GM19372 (cell line): Measurements from ENCODE around the gene GPA33.

Experiments used
- ATAC-seq: cut with Tn5 transposase; IDR thresholded peaks from one replicate; pipeline ENCODE4 v1.9.1; 2021; ENCODE audit warnings: mild to moderate bottlenecking, low read depth, moderate library complexity; ENCODE audit not compliant: unreplicated experiment

The GPA33 gene, protein sequence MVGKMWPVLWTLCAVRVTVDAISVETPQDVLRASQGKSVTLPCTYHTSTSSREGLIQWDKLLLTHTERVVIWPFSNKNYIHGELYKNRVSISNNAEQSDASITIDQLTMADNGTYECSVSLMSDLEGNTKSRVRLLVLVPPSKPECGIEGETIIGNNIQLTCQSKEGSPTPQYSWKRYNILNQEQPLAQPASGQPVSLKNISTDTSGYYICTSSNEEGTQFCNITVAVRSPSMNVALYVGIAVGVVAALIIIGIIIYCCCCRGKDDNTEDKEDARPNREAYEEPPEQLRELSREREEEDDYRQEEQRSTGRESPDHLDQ

DNA sequence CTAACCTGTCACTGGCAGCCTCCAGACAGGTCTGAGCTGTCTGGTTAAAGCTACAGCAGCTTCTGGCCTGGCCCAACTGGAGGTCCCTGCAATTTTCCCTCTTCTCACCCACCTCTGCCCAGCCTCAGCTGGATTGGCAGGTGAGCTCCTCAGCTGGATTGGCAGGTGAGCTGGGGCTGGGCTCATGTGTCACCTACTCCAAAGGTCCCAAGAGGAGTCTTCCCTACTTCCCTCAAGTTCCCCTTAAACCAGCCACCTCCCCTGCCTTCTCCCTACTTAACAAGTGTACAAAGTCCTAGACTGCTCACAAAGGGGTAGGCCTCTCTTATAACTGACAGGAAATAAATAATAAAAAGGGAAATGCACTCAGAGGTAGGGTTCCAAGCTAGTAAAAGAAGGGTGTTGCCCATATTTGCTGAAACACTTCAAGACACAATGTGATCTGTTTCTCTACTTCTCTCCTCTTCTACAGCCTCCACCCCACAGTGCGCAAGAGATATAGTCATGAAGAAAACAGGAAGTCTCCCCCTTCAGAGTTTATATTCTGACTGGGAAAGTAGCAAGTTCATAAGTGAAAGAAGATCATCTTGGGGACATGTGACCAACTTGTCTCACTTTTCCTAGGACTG is at the start of gene GPA33:
Gene GPA33 (minus strand): TSS at position 64 of the 629 bp plus-strand sequence. CDS start 90 bp downstream, outside the sequence.
- no peak for ATAC-seq

GRCh38 chr1:167138703-167139102 is 48.5 kb upstream of the GPA33 start:
- ATAC-seq, result no peak

- no peak for ATAC-seq
Measured at GRCh38 chr1:167137793-167138510, 47.8 kb upstream of the GPA33 start.

- no peak for ATAC-seq
Measured at GRCh38 chr1:167137332-167137781, 47.2 kb upstream of the GPA33 start.

- ATAC-seq, result no peak
Measured at GRCh38 chr1:167136806-167137205, 46.6 kb upstream of the GPA33 start.

GRCh38 chr1:167136191-167136614 is 46.0 kb upstream of the GPA33 start:
- ATAC-seq, result no peak

DNA sequence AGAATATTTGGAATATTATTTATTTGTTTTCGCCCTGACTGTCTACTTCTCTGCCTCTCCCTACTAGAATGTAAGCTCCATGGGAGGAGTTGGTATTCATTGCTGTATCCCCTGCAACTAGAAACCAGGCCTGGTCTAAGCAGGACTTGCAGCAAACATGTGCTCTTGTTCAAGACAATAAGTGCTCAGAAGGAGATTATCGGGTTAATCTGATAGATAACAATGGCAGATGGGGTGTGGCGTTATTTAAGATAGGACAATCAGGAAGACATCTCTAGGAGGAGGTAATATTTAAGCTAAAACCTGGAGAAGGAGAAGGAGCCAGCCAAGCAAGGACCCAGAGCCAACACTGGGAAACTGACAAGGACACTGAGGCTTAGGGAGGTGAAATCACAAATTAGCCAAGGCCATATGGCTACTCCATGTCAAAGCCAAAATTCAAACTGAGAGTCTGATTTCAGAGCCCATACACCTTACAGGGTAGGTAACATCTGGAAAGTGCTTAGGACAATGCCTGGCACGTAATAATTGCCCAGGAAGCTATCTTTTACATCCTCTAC is 45.2 kb upstream of the GPA33 start:
- ATAC-seq, result no peak

GRCh38 chr1:167132301-167133010 is 42.3 kb upstream of the GPA33 start:
- ATAC-seq, result no peak

GRCh38 chr1:167130829-167131510 is 40.8 kb upstream of the GPA33 start:
- ATAC-seq, result no peak

DNA sequence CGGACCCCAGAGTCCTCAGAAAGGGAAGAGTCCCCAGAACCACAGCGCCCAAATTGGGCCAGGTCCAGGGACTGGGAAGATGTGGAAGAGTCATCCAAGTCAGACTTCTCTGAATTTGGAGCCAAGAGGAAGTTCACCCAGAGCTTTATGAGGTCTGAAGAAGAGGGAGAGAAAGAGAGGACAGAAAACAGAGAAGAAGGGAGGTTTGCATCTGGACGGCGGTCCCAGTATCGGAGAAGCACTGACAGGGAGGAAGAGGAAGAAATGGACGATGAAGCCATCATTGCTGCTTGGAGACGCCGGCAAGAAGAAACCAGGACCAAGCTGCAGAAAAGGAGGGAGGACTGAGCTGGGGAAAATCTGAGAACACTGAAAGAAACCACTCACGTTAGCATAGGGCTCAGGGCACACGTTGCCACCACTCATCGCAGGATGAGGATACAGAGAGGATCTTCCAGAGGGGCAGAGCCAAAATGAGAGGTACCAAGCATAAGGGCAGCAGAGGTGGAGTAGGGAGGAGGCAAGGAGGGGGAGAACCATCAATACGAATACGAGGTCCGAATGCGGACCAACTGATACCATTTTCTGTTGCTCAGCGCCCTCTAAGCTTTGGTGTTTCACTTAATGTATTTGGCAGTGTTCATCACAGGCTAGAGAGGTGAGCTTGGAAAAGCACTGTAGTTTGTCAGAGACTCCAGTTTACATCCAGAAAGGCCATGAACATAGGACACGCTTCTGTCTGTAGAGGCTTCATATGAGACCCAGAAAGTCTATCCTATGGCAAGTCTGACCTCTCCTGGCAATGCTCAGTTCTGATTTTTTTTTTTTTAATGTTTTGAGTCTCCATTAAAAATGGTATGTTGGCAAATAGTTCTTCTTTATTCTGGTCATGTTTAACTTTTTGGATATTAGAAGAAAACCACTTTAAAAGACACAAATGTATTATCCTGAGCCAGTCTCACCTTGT is 38.4 kb upstream of the GPA33 start:
- no peak for ATAC-seq

GRCh38 chr1:167127661-167128060 is 37.5 kb upstream of the GPA33 start:
- no peak for ATAC-seq

DNA sequence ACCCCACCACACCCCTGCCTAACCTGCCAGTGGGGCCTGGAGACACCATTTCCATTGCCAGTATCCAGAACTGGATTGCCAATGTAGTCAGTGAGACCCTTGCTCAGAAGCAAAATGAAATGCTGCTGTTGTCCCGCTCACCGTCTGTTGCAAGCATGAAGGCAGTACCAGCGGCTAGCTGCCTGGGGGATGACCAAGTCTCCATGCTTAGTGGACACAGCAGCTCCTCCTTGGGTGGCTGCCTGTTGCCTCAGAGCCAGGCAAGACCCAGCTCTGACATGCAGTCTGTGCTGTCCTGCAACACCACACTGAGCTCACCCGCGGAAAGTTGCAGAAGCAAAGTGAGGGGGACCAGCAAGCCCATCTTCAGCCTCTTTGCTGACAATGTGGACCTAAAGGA is 37.1 kb upstream of the GPA33 start:
- ATAC-seq, result no peak

GRCh38 chr1:167126811-167127210 is 36.6 kb upstream of the GPA33 start:
- no peak for ATAC-seq

- ATAC-seq, result no peak
Measured at GRCh38 chr1:167126317-167126716, 36.1 kb upstream of the GPA33 start.

GRCh38 chr1:167122568-167122967 is 32.4 kb upstream of the GPA33 start:
- ATAC-seq, result no peak

DNA sequence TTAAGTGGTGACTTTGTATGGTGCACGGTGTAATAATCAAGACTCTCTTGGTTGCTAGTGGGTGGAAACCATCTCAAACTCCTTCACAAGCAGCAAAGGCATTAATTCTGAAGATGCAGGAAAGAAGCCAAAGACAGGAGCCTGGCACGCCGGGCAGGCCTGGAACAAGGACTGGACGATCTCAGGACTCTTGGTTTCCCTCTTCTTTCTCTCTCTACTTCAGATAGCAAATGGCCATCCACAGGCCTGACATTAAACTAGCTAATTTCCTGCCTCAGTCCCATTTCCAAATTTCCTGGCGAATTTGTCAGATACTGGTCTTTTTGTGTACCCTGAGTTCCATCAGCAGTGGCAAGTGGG is 31.9 kb upstream of the GPA33 start:
- no peak for ATAC-seq

DNA sequence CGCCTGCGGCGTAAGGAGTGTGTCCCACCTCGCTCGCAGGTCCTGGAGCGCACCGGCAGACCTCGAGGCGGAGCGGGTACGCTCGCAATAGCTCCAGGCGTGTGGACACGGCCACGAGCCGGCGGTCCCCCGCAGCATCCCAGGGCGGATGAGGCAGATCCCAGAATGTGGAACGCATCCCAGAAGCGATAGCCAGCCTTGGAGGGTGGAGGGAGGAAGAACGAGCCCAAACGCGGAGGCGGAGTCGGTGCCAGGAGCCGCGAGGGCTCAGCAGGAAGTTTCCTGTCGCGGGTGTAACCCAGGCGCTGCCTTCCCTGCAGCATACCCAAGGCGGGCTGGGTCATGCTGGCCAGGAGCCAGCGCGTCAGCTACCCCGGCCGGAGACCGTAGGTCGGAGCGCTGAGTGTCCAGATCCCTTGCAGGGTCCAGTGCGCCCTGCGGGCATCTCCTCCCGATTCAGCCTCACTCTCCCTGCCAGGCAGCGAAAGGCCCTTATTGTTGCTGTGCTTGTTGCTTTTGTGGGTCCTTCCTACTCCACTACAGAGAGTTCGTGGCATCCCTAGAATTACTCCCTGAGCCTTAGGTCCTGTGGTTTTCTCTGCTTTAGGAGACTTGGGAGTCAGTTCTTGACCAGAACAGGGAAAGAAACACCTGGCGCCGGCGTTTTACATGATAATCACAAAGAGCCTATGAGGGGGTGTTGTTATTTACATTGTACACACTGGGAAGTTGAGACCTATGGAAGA is 31.4 kb upstream of the GPA33 start:
- no peak for ATAC-seq

DNA sequence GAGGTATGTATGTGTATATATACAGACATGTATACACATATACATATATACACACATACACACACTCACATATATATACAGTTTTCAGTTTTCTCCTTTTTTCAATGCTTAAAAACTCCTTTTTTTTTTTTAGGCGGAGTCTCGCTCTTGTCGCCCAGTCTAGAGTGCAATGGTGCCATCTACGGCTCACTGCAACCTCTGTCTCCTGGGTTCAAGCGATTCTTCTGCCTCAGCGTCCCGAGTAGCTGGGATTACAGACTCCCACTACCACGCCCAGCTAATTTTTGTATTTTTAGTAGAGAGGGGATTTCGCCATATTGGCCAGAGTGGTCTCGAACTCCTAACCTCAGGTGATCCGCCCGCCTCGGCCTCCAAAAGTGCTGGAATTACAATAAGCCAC is 30.7 kb upstream of the GPA33 start:
- ATAC-seq, result no peak
